ENCODE measurements around the gene CBX6.
A peak's percentile ranks its signal among the peaks of the same experiment; 100 is the strongest.

The CBX6 gene

GRCh38 chr22:38826386-38826785 is 45.6 kb downstream of the CBX6 start:
- no peak for DNase-seq (ENCODE audit: low read depth, low spot score)
- no peak overlapping the region for H3K4me3 ChIP-seq (ENCODE audit: low read depth, low read length)
- in situ Hi-C loops (cut with HindIII; ENCODE audit: low sequenced_read_pairs): no loop called here
- TF ChIP-seq CTCF (IDR thresholded peaks at IDR 0.05; ENCODE audit: low read depth, low read length): no peak

- DNase-seq (ENCODE audit: low read depth, low spot score): peak; percentile 72
- in situ Hi-C loops (cut with HindIII; ENCODE audit: low sequenced_read_pairs): no loop called here
- H3K4me3 ChIP-seq (ENCODE audit: low read depth, low read length): no peak overlapping the region
- peak; percentile 76 for TF ChIP-seq CTCF (IDR thresholded peaks at IDR 0.05; ENCODE audit: low read depth, low read length)
Observed at GRCh38 chr22:38824585-38824984, 47.4 kb downstream of the CBX6 start.

GRCh38 chr22:38823637-38824036 is 48.4 kb downstream of the CBX6 start:
- in situ Hi-C loops (cut with HindIII; ENCODE audit: low sequenced_read_pairs): no loop called here
- H3K4me3 ChIP-seq (ENCODE audit: low read depth, low read length): no peak overlapping the region
- TF ChIP-seq CTCF (IDR thresholded peaks at IDR 0.05; ENCODE audit: low read depth, low read length): no peak
- no peak for DNase-seq (ENCODE audit: low read depth, low spot score)

GRCh38 chr22:38823076-38823475 is 48.9 kb downstream of the CBX6 start:
- no peak for DNase-seq (ENCODE audit: low read depth, low spot score)
- TF ChIP-seq CTCF (IDR thresholded peaks at IDR 0.05; ENCODE audit: low read depth, low read length): no peak
- H3K4me3 ChIP-seq (ENCODE audit: low read depth, low read length): no peak overlapping the region
- in situ Hi-C loops (cut with HindIII; ENCODE audit: low sequenced_read_pairs): no loop called here

- no peak overlapping the region for H3K4me3 ChIP-seq (ENCODE audit: low read depth, low read length)
- TF ChIP-seq CTCF (IDR thresholded peaks at IDR 0.05; ENCODE audit: low read depth, low read length): no peak
- DNase-seq (ENCODE audit: low read depth, low spot score): no peak
- in situ Hi-C loops (cut with HindIII; ENCODE audit: low sequenced_read_pairs): no loop called here
Observed at GRCh38 chr22:38820020-38820419, 52.0 kb downstream of the CBX6 start.

- no peak for DNase-seq (ENCODE audit: low read depth, low spot score)
- no peak overlapping the region for H3K4me3 ChIP-seq (ENCODE audit: low read depth, low read length)
- in situ Hi-C loops (cut with HindIII; ENCODE audit: low sequenced_read_pairs): no loop called here
- TF ChIP-seq CTCF (IDR thresholded peaks at IDR 0.05; ENCODE audit: low read depth, low read length): no peak
Observed at GRCh38 chr22:38819387-38819940, 52.6 kb downstream of the CBX6 start.

- in situ Hi-C loops (cut with HindIII; ENCODE audit: low sequenced_read_pairs): no loop called here
- no peak for DNase-seq (ENCODE audit: low read depth, low spot score)
- no peak for TF ChIP-seq CTCF (IDR thresholded peaks at IDR 0.05; ENCODE audit: low read depth, low read length)
- H3K4me3 ChIP-seq (ENCODE audit: low read depth, low read length): no peak overlapping the region
Observed at GRCh38 chr22:38817196-38817595, 54.8 kb downstream of the CBX6 start.

All from astrocyte of the spinal cord (primary cell).